Upper lobe of left lung (tissue), 4 donors: ENCODE results near the gene C4orf50.

Experiments
- CTCF ChIP-seq, 6 experiments: fragments of 450-650 bp in 4 of 6; fragments of 200-600 bp in 2 of 6; sonication (generic) in 2 of 6; IDR thresholded peaks; one replicate each; pipeline ENCODE4 v1.5.1; 2016 to 2019; ENCODE audit warnings: antibody characterized with exemption in 6 of 6
- EP300 ChIP-seq, 4 donors: sonication (generic); formaldehyde crosslinking; IDR thresholded peaks; one replicate each; pipeline ENCODE4 v1.5.1; 2017; ENCODE audit warnings: antibody characterized with exemption in 4 of 4, control low read depth in 2 of 4
- POLR2A ChIP-seq, 4 donors: fragments of 450-650 bp; IDR thresholded peaks; one replicate each; pipeline ENCODE4 v1.5.1; 2016 to 2017; ENCODE audit warnings: antibody characterized with exemption in 4 of 4, mild to moderate bottlenecking in 2 of 4
- POLR2AphosphoS5 ChIP-seq, 2 donors: sonication (generic); formaldehyde crosslinking; IDR thresholded peaks; one replicate each; pipeline ENCODE4 v1.5.1; 2017; ENCODE audit warnings: antibody characterized with exemption in 2 of 2

GRCh38 chr4:6011686-6012085, 6.5 kb downstream of the C4orf50 start:
- TF ChIP-seq CTCF (IDR thresholded peaks at IDR 0.05): no peak
- TF ChIP-seq POLR2AphosphoS5 (IDR thresholded peaks at IDR 0.05): no peak
- TF ChIP-seq EP300 (IDR thresholded peaks at IDR 0.05): no peak
- no peak for TF ChIP-seq POLR2A (IDR thresholded peaks at IDR 0.05)
